Anterior cingulate cortex (tissue), 58 donors: Measurements from ENCODE around the gene ANO4.
A peak's percentile ranks its signal among the peaks of the same experiment; 100 is the strongest.
"Not testable (repeated sequence)": the region's sequence is repeated elsewhere in the genome, so short reads cannot be mapped to it uniquely, and the experiment has no call there.

Source experiments
- DNase-seq, 58 donors: peaks; one replicate each; lab custom pipeline; 2025; lab: John Stamatoyannopoulos, UW

The ANO4 gene

GRCh38 chr12:101021911-101022388, 227.4 kb downstream of the ANO4 start:
- DNase-seq: no peak

GRCh38 chr12:101027200-101027599, 232.6 kb downstream of the ANO4 start:
- no peak for DNase-seq

- no peak for DNase-seq
These were observed 233.2 kb downstream of the ANO4 start for GRCh38 chr12:101027816-101028215.

GRCh38 chr12:101038289-101038871, 243.8 kb downstream of the ANO4 start:
- no peak for DNase-seq

- no peak for DNase-seq
These were observed 245.4 kb downstream of the ANO4 start for GRCh38 chr12:101039848-101040531.

- DNase-seq: no peak
These were observed 246.4 kb downstream of the ANO4 start for GRCh38 chr12:101040936-101041335.

- no peak for DNase-seq
These were observed 247.6 kb downstream of the ANO4 start for GRCh38 chr12:101042211-101042610.

GRCh38 chr12:101044512-101045059, 250.0 kb downstream of the ANO4 start:
- DNase-seq: peak in 2 of 58 donors; percentile 2 to 3

- peak in 1 of 58 donors; percentile 3 for DNase-seq
These were observed 251.2 kb downstream of the ANO4 start for GRCh38 chr12:101045486-101046464.

GRCh38 chr12:101047652-101048051, 253.1 kb downstream of the ANO4 start:
- no peak for DNase-seq

GRCh38 chr12:101050631-101051030, 256.1 kb downstream of the ANO4 start:
- no peak for DNase-seq

GRCh38 chr12:101051151-101051550, 256.6 kb downstream of the ANO4 start:
- DNase-seq: no peak

GRCh38 chr12:101051901-101052550, 257.4 kb downstream of the ANO4 start:
- no peak for DNase-seq

- DNase-seq: no peak
These were observed 258.6 kb downstream of the ANO4 start for GRCh38 chr12:101053203-101053602.

- DNase-seq: no peak
These were observed 261.4 kb downstream of the ANO4 start for GRCh38 chr12:101055940-101056339.

- DNase-seq: not testable (repeated sequence)
These were observed 267.9 kb downstream of the ANO4 start for GRCh38 chr12:101062508-101062907.

GRCh38 chr12:101064721-101065120, 270.1 kb downstream of the ANO4 start:
- no peak for DNase-seq

- DNase-seq: no peak
These were observed 271.9 kb downstream of the ANO4 start for GRCh38 chr12:101066489-101066888.

- DNase-seq: no peak
These were observed 273.8 kb downstream of the ANO4 start for GRCh38 chr12:101068402-101068801.

- no peak for DNase-seq
These were observed 274.3 kb downstream of the ANO4 start for GRCh38 chr12:101068836-101069235.
